GM10248 (cell line): Measurements from ENCODE around the gene DDR2.

Source experiments
- CTCF ChIA-PET: fragments of 300-600 bp; sonication (Branson Sonifier 250); formaldehyde crosslinking; extraction: SDS; loops from one replicate; lab custom pipeline; 2021; ENCODE audit warnings: antibody characterized with exemption; lab: Yijun Ruan, JAX
- POLR2A ChIA-PET: fragments of 350-650 bp; sonication (Branson Sonifier 250); formaldehyde crosslinking; extraction: SDS; loops from one replicate; lab custom pipeline; 2020; ENCODE audit warnings: antibody characterized with exemption; lab: Yijun Ruan, JAX
- DNase-seq: peaks from one replicate; pipeline ENCODE4 v3.0.0; 2012; ENCODE audit errors: extremely low spot score
- CTCF ChIP-seq: IDR thresholded peaks from 2 replicates; pipeline ENCODE4 v1.5.1; 2012; ENCODE audit warnings: mild to moderate bottlenecking, low read depth; ENCODE audit errors: extremely low read depth, missing control alignments, control extremely low read depth

Gene DDR2

GRCh38 chr1:162687870-162688269, 55.6 kb downstream of the DDR2 start:
- CTCF ChIA-PET: interaction anchor here (3.9 to 4.3 kb wide), 2 partner anchors 10 to 11 kb away, joined by 21 to 42 read pairs; no protein-coding TSS in a partner anchor
- no peak for DNase-seq
- POLR2A ChIA-PET: interaction anchor here (0.9 kb wide), 1 partner anchor 57 kb away, joined by 4 read pairs; no protein-coding TSS in a partner anchor
- TF ChIP-seq CTCF: no peak

GRCh38 chr1:162688521-162688920, 56.3 kb downstream of the DDR2 start:
- TF ChIP-seq CTCF: no peak
- ChIA-PET POLR2A (interaction anchor here (0.9 kb wide), 1 partner anchor 58 kb away, joined by 4 read pairs; no protein-coding TSS in a partner anchor), CTCF (interaction anchor here (3.9 to 4.3 kb wide), 2 partner anchors 10 to 11 kb away, joined by 21 to 42 read pairs; no protein-coding TSS in a partner anchor)
- DNase-seq: no peak

- CTCF ChIA-PET: interaction anchor here (3.9 to 4.3 kb wide), 2 partner anchors 10 to 11 kb away, joined by 21 to 42 read pairs; no protein-coding TSS in a partner anchor
- no peak for DNase-seq
- no peak for TF ChIP-seq CTCF
- POLR2A ChIA-PET: no interaction called here
These were observed 56.7 kb downstream of the DDR2 start for GRCh38 chr1:162688931-162689330.

GRCh38 chr1:162689745-162690671, 57.7 kb downstream of the DDR2 start:
- no peak for DNase-seq
- CTCF ChIA-PET: interaction anchor here (0.6 to 4.3 kb wide), 3 partner anchors 9 to 37 kb away, joined by 3 to 42 read pairs (median 21); no protein-coding TSS in a partner anchor
- POLR2A ChIA-PET: no interaction called here
- TF ChIP-seq CTCF: no peak

GRCh38 chr1:162690672-162691434, 58.6 kb downstream of the DDR2 start:
- no peak for DNase-seq
- CTCF ChIA-PET: interaction anchor here (3.9 to 4.3 kb wide), 2 partner anchors 8 to 13 kb away, joined by 21 to 42 read pairs; no protein-coding TSS in a partner anchor
- POLR2A ChIA-PET: no interaction called here
- no peak for TF ChIP-seq CTCF
